PC-3 (cell line): ENCODE results near the gene EMD. TPM values are rescaled to one million over a fixed set of nuclear protein-coding genes. Genes with fewer than 3 reads are reported as not detected.

Experiments used
- ATAC-seq: fragments of 200-7000 bp; cut with Tn5 transposase; 2 replicates; pipeline ENCODE4 v1.9.1; 2020; ENCODE audit warnings: mild to moderate bottlenecking, moderate library complexity
- BruUV-seq: library from RNA; stranded (reverse); fragments of 400-500 nt; replicated peaks from 2 replicates; lab custom pipeline; 2021; lab: Mats Ljungman, UMichigan
- CTCF ChIA-PET: fragments of 300-600 bp; sonication (Branson Sonifier 250); formaldehyde crosslinking; loops from one replicate; lab custom pipeline; 2022; ENCODE audit warnings: antibody characterized with exemption; lab: Charles Lee
- POLR2A ChIA-PET: fragments of 300-600 bp; sonication (Branson Sonifier 250); formaldehyde crosslinking; loops from one replicate; lab custom pipeline; 2022; ENCODE audit warnings: antibody characterized with exemption; ENCODE audit not compliant: unreplicated experiment; lab: Charles Lee
- DNase-seq: peaks from one replicate; pipeline ENCODE4 v3.0.0-alpha.2; 2015
- H2AFZ ChIP-seq: fragments of 300-600 bp; sonication (generic); 2 replicates; pipeline ENCODE4 v1.6.0; 2016; ENCODE audit warnings: antibody characterized with exemption, low read length
- H3F3A ChIP-seq: fragments of 300-600 bp; sonication (generic); one replicate; pipeline ENCODE4 v1.6.0; 2017; ENCODE audit warnings: antibody characterized with exemption, low read length, control low read depth, mild to moderate bottlenecking; ENCODE audit not compliant: unreplicated experiment
- H3K27ac ChIP-seq: fragments of 300-600 bp; sonication (generic); 2 replicates; pipeline ENCODE4 v1.5.1; 2016; ENCODE audit warnings: mild to moderate bottlenecking, low read length
- H3K27me3 ChIP-seq: fragments of 300-600 bp; sonication (generic); 2 replicates; pipeline ENCODE4 v1.6.1; 2016; ENCODE audit warnings: low read length, mixed read lengths
- H3K36me3 ChIP-seq: fragments of 300-600 bp; sonication (generic); 2 replicates; pipeline ENCODE4 v1.6.1; 2016; ENCODE audit warnings: low read depth, mixed run types, low read length, mixed read lengths
- H3K4me1 ChIP-seq: fragments of 300-600 bp; sonication (generic); 2 replicates; pipeline ENCODE4 v1.5.1; 2016; ENCODE audit warnings: low read length; ENCODE audit not compliant: insufficient read depth
- H3K4me2 ChIP-seq: fragments of 300-600 bp; sonication (generic); 2 replicates; pipeline ENCODE4 v1.6.0; 2016; ENCODE audit warnings: low read length
- H3K4me3 ChIP-seq: fragments of 300-600 bp; sonication (generic); 2 replicates; pipeline ENCODE4 v1.5.1; 2016; ENCODE audit warnings: mild to moderate bottlenecking, low read length, mixed read lengths
- H3K79me2 ChIP-seq: fragments of 300-600 bp; sonication (generic); 2 replicates; pipeline ENCODE4 v1.6.1; 2017; ENCODE audit warnings: low read length, mixed read lengths
- H3K9ac ChIP-seq: fragments of 300-600 bp; sonication (generic); 2 replicates; pipeline ENCODE4 v1.6.0; 2016; ENCODE audit warnings: mild to moderate bottlenecking, low read length
- H3K9me2 ChIP-seq: fragments of 300-600 bp; sonication (generic); replicated peaks from 2 replicates; pipeline ENCODE4 v1.6.1; 2016; ENCODE audit warnings: mixed run types, low read length, mixed read lengths
- H3K9me3 ChIP-seq: fragments of 300-600 bp; sonication (generic); 2 replicates; pipeline ENCODE4 v1.6.1; 2016; ENCODE audit warnings: low read length, mixed read lengths
- H4K20me1 ChIP-seq: fragments of 300-600 bp; sonication (generic); 2 replicates; pipeline ENCODE4 v1.6.1; 2016; ENCODE audit warnings: low read length, mixed read lengths
- EZH2 ChIP-seq: fragments of 300-600 bp; sonication (generic); IDR thresholded peaks from one replicate; pipeline ENCODE4 v1.6.1; 2017; ENCODE audit warnings: antibody characterized with exemption, mild to moderate bottlenecking, low read length; ENCODE audit not compliant: unreplicated experiment
- EZH2phosphoT487 ChIP-seq: fragments of 300-600 bp; sonication (generic); IDR thresholded peaks from 2 replicates; pipeline ENCODE4 v1.6.1; 2018; ENCODE audit warnings: mild to moderate bottlenecking, antibody characterized with exemption, low read length, borderline replicate concordance
- intact Hi-C: fragments of 100-400 bp; cut with micrococcal nuclease; formaldehyde crosslinking; loops from 2 replicates; pipeline ENCODE4 v1.9.0; 2023
- total RNA-seq: library from RNA; depleted of rRNA; stranded (reverse); fragments of >200 nt; gene quantifications from 2 replicates; pipeline ENCODE4 v1.2.3, GENCODE V29; 2014
- TF ChIP-seq, protein P1 (sequence below): fragments of 300-600 bp; sonication (generic); conservative IDR thresholded peaks from 2 replicates; pipeline ENCODE4 v1.5.1; 2017; ENCODE audit warnings: antibody characterized with exemption, low read depth, mild to moderate bottlenecking, low read length

EMD gene
- total RNA-seq, 1 experiment from 2014 or later: 46.8 TPM

DNA sequence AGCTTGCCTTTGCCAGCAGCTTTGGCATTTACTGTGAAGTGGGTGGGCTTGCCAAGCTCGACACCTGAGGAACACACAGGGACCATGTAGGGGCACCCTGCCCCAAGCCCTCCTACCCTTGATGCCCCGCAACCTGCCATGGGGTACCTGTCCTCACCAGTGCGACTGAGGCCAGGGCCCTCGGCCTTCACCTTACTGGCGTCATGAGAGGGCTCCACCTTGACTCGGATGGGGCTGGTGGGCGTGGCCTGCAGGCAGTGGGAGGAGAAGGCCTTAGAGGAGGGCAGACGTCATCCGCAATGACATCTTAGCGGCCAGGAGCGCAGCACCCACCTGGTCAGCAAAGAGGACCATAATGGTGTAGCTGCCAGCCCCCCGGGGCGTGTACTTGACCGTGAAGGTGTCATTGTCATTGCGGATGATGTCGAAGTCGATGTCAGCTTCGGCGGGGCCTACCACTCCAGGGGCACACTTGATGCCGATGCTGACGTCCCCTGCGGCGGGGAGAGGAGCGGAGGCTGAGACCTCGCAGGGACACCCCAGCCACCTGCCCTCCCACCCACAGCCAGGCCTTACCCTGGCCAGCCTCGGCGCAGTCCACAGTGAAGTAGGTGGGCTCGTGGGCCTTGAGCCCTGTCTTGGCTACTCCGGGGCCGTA, 16.9 kb upstream of the EMD start:
- ATAC-seq: no peak
- peaks cover 79% of the 10 kb centered on the region for H3K36me3 ChIP-seq

DNA sequence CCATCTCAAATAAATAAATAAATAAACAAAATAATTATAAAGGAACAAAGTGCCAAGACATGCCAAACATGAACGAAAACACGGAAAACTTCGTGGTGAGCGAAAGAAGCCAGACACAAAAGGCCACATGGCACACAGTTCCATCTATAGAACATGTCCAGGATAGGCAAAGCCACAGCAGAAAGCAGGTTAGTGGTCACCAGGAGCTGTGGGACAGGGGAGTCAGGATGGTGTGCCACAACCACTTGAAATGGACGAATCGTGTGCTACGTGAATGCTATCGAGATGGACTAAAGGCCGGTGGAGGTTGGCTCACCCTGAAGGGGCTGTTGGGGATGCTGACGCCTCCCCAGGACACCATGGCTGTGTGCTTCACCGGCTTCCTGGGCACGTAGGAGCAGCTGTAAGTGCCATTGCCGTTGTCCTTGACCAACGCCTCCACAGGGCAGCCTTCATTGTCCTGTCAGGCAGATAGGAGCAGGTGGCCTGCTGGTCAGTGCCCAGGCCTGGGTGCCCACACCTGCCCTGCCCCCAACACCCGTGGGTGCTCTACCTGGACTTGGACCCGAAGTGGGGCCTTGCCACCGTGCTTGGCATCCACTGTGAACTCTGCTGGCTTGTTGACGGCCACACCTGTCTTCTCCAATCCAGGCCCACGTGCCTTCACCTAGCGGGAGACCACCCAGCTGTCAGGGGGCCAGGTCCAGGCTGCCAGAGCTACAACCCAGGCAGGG, 15.2 kb upstream of the EMD start:
- Histone ChIP-seq H4K20me1 (peaks cover 51% of the 10 kb centered on the region), H3F3A (no peaks in the 10 kb centered on the region), H3K79me2 (peaks cover 68% of the 10 kb centered on the region), H3K36me3 (peaks cover 78% of the 10 kb centered on the region), H3K9me2 (no peaks in the 10 kb centered on the region), H3K27ac (no peak overlapping the region), H3K9me3 (no peaks in the 10 kb centered on the region), H3K9ac (no peak overlapping the region), H3K27me3 (no peaks in the 10 kb centered on the region), H3K4me1 (peaks cover 15% of the 10 kb centered on the region), H3K4me2 (no peak overlapping the region), H3K4me3 (no peak overlapping the region), H2AFZ (no peak overlapping the region)
- intact Hi-C loops: no loop called here
- DNase-seq: no peak
- CTCF ChIA-PET: no interaction called here
- no peak for TF ChIP-seq EZH2
- no peak for TF ChIP-seq EZH2phosphoT487
- TF ChIP-seq, protein P1, sequence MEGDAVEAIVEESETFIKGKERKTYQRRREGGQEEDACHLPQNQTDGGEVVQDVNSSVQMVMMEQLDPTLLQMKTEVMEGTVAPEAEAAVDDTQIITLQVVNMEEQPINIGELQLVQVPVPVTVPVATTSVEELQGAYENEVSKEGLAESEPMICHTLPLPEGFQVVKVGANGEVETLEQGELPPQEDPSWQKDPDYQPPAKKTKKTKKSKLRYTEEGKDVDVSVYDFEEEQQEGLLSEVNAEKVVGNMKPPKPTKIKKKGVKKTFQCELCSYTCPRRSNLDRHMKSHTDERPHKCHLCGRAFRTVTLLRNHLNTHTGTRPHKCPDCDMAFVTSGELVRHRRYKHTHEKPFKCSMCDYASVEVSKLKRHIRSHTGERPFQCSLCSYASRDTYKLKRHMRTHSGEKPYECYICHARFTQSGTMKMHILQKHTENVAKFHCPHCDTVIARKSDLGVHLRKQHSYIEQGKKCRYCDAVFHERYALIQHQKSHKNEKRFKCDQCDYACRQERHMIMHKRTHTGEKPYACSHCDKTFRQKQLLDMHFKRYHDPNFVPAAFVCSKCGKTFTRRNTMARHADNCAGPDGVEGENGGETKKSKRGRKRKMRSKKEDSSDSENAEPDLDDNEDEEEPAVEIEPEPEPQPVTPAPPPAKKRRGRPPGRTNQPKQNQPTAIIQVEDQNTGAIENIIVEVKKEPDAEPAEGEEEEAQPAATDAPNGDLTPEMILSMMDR: no peak
- BruUV-seq: no TSS peak
- POLR2A ChIA-PET: no interaction called here
- no peak for ATAC-seq

More for the DNA sequence above, 16.9 kb upstream of the EMD start:
- H4K20me1 ChIP-seq: peaks cover 42% of the 10 kb centered on the region
- no peak overlapping the region for H3K4me3 ChIP-seq
- no peaks in the 10 kb centered on the region for H3K9me2 ChIP-seq
- H3K27me3 ChIP-seq: no peaks in the 10 kb centered on the region
- no peaks in the 10 kb centered on the region for H3K4me1 ChIP-seq
- no peaks in the 10 kb centered on the region for H3F3A ChIP-seq
- TSS peak; percentile 8 for BruUV-seq
- H3K4me2 ChIP-seq: no peak overlapping the region
- POLR2A ChIA-PET: no interaction called here
- no peaks in the 10 kb centered on the region for H3K9me3 ChIP-seq
- no peak for TF ChIP-seq EZH2
- TF ChIP-seq EZH2phosphoT487: no peak
- TF ChIP-seq, protein P1: no peak
- CTCF ChIA-PET: no interaction called here
- H3K9ac ChIP-seq: no peak overlapping the region
- no peak for DNase-seq
- no peak overlapping the region for H2AFZ ChIP-seq
- intact Hi-C loops: no loop called here
- H3K79me2 ChIP-seq: peaks cover 54% of the 10 kb centered on the region
- no peak overlapping the region for H3K27ac ChIP-seq
